ENCODE measurements around the gene HRK. TPM values are rescaled to one million over a fixed set of nuclear protein-coding genes. Genes with fewer than 3 reads are reported as not detected.

Gene HRK
- total RNA-seq, 1 donor from 2014 or later: 2.1 TPM

DNA sequence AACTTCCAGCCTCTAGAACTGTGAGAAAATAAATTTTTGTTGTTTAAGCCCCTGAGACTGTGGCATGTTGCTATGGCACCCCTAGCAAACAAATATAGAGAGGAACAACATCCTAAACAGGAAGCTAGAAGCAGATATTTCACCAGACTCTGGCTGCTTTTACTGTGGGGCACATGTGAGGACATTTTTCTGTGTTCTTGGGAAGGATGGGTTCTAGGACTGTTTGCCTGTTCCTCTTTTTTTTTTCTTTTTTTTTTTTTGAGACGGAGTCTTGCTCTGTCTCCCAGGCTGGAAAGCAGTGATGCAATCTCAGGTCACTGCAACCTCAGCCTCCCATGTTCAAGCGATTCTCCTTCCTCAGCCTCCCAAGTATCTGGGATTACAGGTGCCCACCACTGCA is 4.2 kb upstream of the HRK start:
- H3K36me3 Mint-ChIP-seq (ENCODE audit: low read depth, unreplicated experiment): no peaks in the 10 kb centered on the region
- H3K27me3 Mint-ChIP-seq (ENCODE audit: low read depth, unreplicated experiment): peaks cover 51% of the 10 kb centered on the region
- Histone ChIP-seq H3K4me1 (ENCODE audit: insufficient read depth, low read length) (peaks cover 4% of the 10 kb centered on the region), H3K4me2 (ENCODE audit: low read length) (no peak overlapping the region), H4K20me1 (ENCODE audit: insufficient read depth, low read length) (no peaks in the 10 kb centered on the region), H3K36me3 (ENCODE audit: insufficient read depth, low read length) (no peaks in the 10 kb centered on the region), H3K9ac (ENCODE audit: low read length) (no peak overlapping the region), H3K79me2 (ENCODE audit: insufficient read depth, low read length) (no peaks in the 10 kb centered on the region), H3K4me3 (ENCODE audit: insufficient read depth, low read depth, low read length) (no peak overlapping the region), H2AFZ (ENCODE audit: low read depth, low read length) (no peak overlapping the region), H3K27ac (ENCODE audit: low read depth, low read length) (no peak overlapping the region), H3K9me3 (ENCODE audit: insufficient read depth, low read depth, low read length) (no peaks in the 10 kb centered on the region), H3K27me3 (ENCODE audit: insufficient read depth, low read length) (peaks cover 43% of the 10 kb centered on the region)
- no peak overlapping the region for H3K27ac Mint-ChIP-seq (ENCODE audit: unreplicated experiment)
- DNase-seq (ENCODE audit: low read depth) (no peak), FAIRE-seq (no peak)
- no peak overlapping the region for H3K4me3 Mint-ChIP-seq (ENCODE audit: unreplicated experiment)
- peaks cover 3% of the 10 kb centered on the region for H3K9me3 Mint-ChIP-seq (ENCODE audit: unreplicated experiment)
- H3K4me1 Mint-ChIP-seq (ENCODE audit: low read depth, unreplicated experiment): peaks cover 2% of the 10 kb centered on the region
- no peak for TF ChIP-seq EZH2 (IDR thresholded peaks at IDR 0.05; ENCODE audit: insufficient read depth, low read length)
- TF ChIP-seq, protein P1, sequence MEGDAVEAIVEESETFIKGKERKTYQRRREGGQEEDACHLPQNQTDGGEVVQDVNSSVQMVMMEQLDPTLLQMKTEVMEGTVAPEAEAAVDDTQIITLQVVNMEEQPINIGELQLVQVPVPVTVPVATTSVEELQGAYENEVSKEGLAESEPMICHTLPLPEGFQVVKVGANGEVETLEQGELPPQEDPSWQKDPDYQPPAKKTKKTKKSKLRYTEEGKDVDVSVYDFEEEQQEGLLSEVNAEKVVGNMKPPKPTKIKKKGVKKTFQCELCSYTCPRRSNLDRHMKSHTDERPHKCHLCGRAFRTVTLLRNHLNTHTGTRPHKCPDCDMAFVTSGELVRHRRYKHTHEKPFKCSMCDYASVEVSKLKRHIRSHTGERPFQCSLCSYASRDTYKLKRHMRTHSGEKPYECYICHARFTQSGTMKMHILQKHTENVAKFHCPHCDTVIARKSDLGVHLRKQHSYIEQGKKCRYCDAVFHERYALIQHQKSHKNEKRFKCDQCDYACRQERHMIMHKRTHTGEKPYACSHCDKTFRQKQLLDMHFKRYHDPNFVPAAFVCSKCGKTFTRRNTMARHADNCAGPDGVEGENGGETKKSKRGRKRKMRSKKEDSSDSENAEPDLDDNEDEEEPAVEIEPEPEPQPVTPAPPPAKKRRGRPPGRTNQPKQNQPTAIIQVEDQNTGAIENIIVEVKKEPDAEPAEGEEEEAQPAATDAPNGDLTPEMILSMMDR (IDR thresholded peaks at IDR 0.05; ENCODE audit: insufficient read depth, low read depth, low read length): no peak

DNA sequence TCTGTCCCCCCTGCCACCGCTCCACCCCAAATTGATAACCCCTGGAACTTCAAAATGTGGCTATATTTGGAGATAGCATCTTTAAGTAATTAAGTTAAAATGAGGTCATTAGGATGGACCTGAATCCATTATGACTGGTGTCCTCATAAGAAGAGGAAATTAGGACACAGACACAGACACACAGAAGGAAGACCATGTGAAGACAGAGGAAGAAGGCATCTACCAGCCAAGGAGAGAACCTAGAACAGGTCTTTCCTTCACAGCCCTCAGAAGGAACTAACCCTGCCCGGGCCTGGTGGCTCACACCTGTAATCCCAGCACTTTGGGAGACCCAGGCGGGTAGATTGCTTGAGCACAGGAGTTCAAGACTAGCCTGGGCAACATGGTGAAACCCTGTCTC is 3.6 kb upstream of the HRK start:
- no peak overlapping the region for H3K9ac ChIP-seq (ENCODE audit: low read length)
- no peak overlapping the region for H3K4me3 ChIP-seq (ENCODE audit: insufficient read depth, low read depth, low read length)
- Mint-ChIP-seq H3K4me1 (ENCODE audit: low read depth, unreplicated experiment) (peaks cover 8% of the 10 kb centered on the region), H3K9me3 (ENCODE audit: unreplicated experiment) (peaks cover 3% of the 10 kb centered on the region), H3K27me3 (ENCODE audit: low read depth, unreplicated experiment) (peaks cover 57% of the 10 kb centered on the region), H3K4me3 (ENCODE audit: unreplicated experiment) (no peak overlapping the region), H3K36me3 (ENCODE audit: low read depth, unreplicated experiment) (no peaks in the 10 kb centered on the region), H3K27ac (ENCODE audit: unreplicated experiment) (no peak overlapping the region)
- H3K4me2 ChIP-seq (ENCODE audit: low read length): no peak overlapping the region
- no peak for TF ChIP-seq EZH2 (IDR thresholded peaks at IDR 0.05; ENCODE audit: insufficient read depth, low read length)
- TF ChIP-seq, protein P1 (IDR thresholded peaks at IDR 0.05; ENCODE audit: insufficient read depth, low read depth, low read length): no peak
- H4K20me1 ChIP-seq (ENCODE audit: insufficient read depth, low read length): no peaks in the 10 kb centered on the region
- no peaks in the 10 kb centered on the region for H3K36me3 ChIP-seq (ENCODE audit: insufficient read depth, low read length)
- DNase-seq (ENCODE audit: low read depth) (no peak), FAIRE-seq (no peak)
- no peak overlapping the region for H2AFZ ChIP-seq (ENCODE audit: low read depth, low read length)
- H3K27me3 ChIP-seq (ENCODE audit: insufficient read depth, low read length): peaks cover 49% of the 10 kb centered on the region
- H3K79me2 ChIP-seq (ENCODE audit: insufficient read depth, low read length): no peaks in the 10 kb centered on the region
- H3K9me3 ChIP-seq (ENCODE audit: insufficient read depth, low read depth, low read length): no peaks in the 10 kb centered on the region
- H3K4me1 ChIP-seq (ENCODE audit: insufficient read depth, low read length): peaks cover 4% of the 10 kb centered on the region
- no peak overlapping the region for H3K27ac ChIP-seq (ENCODE audit: low read depth, low read length)

DNA sequence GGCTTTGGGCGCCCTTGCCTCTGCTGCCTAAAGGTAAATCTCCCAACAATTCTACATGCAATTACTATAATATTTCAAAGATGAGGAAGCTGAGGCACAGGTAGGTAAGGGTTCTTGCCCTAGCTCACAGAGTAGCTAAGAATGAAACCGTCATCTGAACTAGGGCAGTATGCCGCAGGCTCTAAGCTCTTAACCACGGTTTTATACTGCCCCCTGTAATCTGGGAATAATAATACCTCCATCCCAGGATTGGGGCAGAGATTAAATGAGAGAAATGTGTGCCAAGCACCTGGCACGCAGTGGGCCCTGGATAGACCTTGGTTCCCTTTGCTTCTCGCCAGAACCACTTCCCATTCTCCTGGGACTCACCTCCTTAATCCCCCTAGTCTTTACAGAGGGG is 1.5 kb upstream of the HRK start:
- no peak overlapping the region for H3K4me2 ChIP-seq (ENCODE audit: low read length)
- no peak overlapping the region for H3K4me3 Mint-ChIP-seq (ENCODE audit: unreplicated experiment)
- H3K27ac ChIP-seq (ENCODE audit: low read depth, low read length): no peak overlapping the region
- no peak overlapping the region for H3K9ac ChIP-seq (ENCODE audit: low read length)
- H3K9me3 ChIP-seq (ENCODE audit: insufficient read depth, low read depth, low read length): no peaks in the 10 kb centered on the region
- TF ChIP-seq, protein P1 (IDR thresholded peaks at IDR 0.05; ENCODE audit: insufficient read depth, low read depth, low read length): peak; percentile 33
- no peak for TF ChIP-seq EZH2 (IDR thresholded peaks at IDR 0.05; ENCODE audit: insufficient read depth, low read length)
- H3K27ac Mint-ChIP-seq (ENCODE audit: unreplicated experiment): no peak overlapping the region
- no peak overlapping the region for H2AFZ ChIP-seq (ENCODE audit: low read depth, low read length)
- H3K27me3 ChIP-seq (ENCODE audit: insufficient read depth, low read length): peaks cover 67% of the 10 kb centered on the region
- no peaks in the 10 kb centered on the region for H3K36me3 Mint-ChIP-seq (ENCODE audit: low read depth, unreplicated experiment)
- no peak overlapping the region for H3K4me3 ChIP-seq (ENCODE audit: insufficient read depth, low read depth, low read length)
- peaks cover 13% of the 10 kb centered on the region for H3K4me1 Mint-ChIP-seq (ENCODE audit: low read depth, unreplicated experiment)
- DNase-seq (ENCODE audit: low read depth) (no peak), FAIRE-seq (no peak)
- H3K36me3 ChIP-seq (ENCODE audit: insufficient read depth, low read length): no peaks in the 10 kb centered on the region
- no peaks in the 10 kb centered on the region for H3K79me2 ChIP-seq (ENCODE audit: insufficient read depth, low read length)
- peaks cover 59% of the 10 kb centered on the region for H3K27me3 Mint-ChIP-seq (ENCODE audit: low read depth, unreplicated experiment)
- H4K20me1 ChIP-seq (ENCODE audit: insufficient read depth, low read length): peaks cover 3% of the 10 kb centered on the region
- H3K4me1 ChIP-seq (ENCODE audit: insufficient read depth, low read length): peaks cover 13% of the 10 kb centered on the region
- H3K9me3 Mint-ChIP-seq (ENCODE audit: unreplicated experiment): peaks cover 3% of the 10 kb centered on the region

Data from astrocyte (in vitro differentiated cells and primary cell).